ENCODE data around the gene GPR26.

- TF ChIP-seq CTCF (IDR thresholded peaks at IDR 0.05) = no peak
- no peak for TF ChIP-seq ZFX (IDR thresholded peaks at IDR 0.05; ENCODE audit: borderline replicate concordance)
Measured at GRCh38 chr10:123718544-123719060, 52.4 kb downstream of the GPR26 start.
